ENCODE data around the gene MSL1.

Gene MSL1

DNA sequence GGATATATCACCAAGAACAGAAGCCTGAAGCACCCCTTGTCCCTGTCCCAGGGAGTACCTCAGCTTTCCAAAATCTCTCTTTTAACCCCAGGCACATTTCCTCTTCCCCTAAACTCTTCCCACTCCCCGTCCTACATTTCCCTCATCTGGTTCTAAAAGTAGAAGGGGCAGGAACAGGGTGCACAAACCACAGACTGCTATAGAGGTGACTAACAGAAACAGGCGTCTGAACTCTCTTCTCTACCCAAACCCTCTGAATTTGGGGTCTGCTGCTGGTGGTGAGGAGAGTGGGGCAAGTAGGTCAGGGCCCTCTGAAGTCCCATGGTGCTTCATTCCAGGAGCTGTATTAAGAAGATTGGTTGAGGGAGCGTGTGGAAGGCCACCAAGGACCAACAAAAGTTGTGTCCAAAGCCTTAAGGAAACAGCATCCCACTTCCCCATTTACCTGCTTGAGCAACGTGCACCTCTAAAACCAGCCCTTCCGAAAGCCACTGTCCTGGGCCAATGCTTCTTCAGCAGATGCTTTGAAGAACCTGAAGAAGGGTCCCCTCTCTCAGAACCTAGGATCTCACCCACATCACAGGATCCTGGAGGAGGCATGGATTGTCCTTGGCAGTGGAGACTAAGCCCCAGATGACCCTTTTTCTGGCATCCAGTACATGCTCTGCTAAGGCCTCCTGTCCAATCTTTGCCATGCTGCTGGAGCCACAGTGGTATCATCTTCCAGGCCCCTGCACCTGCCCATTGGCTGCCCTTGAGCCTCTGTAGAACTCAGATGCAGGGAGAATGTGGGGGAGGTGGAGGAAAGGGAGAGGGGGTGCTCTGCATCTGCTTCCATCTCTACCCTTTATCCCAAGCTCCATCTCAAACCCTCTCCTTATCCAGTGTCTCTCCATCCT, 15.7 kb upstream of the MSL1 start:
- peak in 1 of 2 experiments; percentile 10 for DNase-seq

GRCh38 chr17:40106760-40107521, 14.8 kb upstream of the MSL1 start:
- DNase-seq, result peak; percentile 34 to 63

DNA sequence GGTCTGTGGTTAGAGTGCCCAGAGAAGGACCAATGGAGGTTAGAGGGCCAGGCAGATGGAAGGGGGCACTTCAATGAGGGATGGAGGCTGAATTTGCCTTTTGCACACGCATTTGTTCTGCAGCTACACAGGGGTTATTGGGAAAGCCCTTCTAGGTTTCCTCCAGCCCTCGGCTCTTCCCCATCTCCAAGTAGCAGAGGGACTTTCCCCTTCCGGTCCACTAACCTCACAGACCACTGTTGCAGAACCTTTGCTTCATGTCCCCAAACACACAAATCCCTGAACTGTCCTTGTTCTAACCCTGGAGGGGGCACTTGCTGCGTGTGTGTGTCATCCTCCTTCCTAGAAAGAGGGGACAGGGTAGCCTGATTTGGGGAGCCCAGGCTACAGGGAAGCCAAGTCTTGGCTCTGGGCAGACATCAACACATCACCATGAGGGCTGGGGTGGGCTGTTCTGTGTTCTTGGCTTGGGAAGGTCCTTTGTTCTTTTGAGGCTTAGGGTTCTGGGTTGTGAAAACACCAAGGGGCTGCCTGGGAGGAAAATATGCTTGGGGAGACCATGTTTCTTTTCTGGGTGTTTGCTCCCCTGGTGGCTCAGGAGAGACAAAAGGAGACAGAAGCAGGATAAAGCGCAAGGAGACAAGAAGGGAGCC, 14.1 kb upstream of the MSL1 start:
- DNase-seq, result peak; percentile 91

- peak in 1 of 2 experiments; percentile 38 for DNase-seq
Observed at GRCh38 chr17:40108970-40109824, 12.6 kb upstream of the MSL1 start.

GRCh38 chr17:40110026-40110845, 11.5 kb upstream of the MSL1 start:
- DNase-seq, result no peak

- DNase-seq, result peak; percentile 87 to 89
Observed at GRCh38 chr17:40111221-40112128, 10.3 kb upstream of the MSL1 start.

DNA sequence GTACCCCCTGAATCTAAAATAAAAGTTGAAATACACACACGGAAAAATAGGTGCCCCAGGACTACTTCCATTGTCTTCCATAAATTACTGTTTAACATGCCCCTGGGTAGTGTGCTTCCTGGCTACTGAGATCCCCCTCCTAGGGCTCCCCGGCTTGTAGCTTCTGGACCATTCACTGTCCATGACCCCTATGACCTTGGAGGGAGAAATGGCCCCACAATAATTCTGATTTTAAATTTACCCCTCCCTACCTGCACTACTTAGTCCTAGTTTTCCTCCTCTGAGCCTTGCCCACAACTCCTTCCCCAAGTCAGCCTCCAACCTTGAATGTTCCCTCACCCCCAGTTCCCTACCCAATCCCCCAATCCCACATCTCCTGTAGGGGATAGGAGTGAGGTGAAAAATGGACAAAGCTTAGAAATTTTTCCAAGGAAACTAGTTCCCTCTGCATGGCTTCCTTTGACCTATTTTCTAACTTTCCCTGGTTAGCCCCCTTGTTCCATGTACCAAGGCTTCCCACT, 9.5 kb upstream of the MSL1 start:
- DNase-seq, result no peak

- no peak for DNase-seq
Observed at GRCh38 chr17:40112718-40113109, 9.1 kb upstream of the MSL1 start.

GRCh38 chr17:40113110-40113906, 8.5 kb upstream of the MSL1 start:
- peak; percentile 97 to 98 for DNase-seq

GRCh38 chr17:40113907-40114245, 7.9 kb upstream of the MSL1 start:
- no peak for DNase-seq

- no peak for DNase-seq
Observed at GRCh38 chr17:40115101-40115436, 6.7 kb upstream of the MSL1 start.

GRCh38 chr17:40122136-40122998, 596 bp downstream of the MSL1 start:
- no peak for DNase-seq

- peak; percentile 51 to 56 for DNase-seq
Observed at GRCh38 chr17:40122999-40123810, 1.4 kb downstream of the MSL1 start.

- DNase-seq, result no peak
Observed at GRCh38 chr17:40123811-40124114, 2.0 kb downstream of the MSL1 start.

DNA sequence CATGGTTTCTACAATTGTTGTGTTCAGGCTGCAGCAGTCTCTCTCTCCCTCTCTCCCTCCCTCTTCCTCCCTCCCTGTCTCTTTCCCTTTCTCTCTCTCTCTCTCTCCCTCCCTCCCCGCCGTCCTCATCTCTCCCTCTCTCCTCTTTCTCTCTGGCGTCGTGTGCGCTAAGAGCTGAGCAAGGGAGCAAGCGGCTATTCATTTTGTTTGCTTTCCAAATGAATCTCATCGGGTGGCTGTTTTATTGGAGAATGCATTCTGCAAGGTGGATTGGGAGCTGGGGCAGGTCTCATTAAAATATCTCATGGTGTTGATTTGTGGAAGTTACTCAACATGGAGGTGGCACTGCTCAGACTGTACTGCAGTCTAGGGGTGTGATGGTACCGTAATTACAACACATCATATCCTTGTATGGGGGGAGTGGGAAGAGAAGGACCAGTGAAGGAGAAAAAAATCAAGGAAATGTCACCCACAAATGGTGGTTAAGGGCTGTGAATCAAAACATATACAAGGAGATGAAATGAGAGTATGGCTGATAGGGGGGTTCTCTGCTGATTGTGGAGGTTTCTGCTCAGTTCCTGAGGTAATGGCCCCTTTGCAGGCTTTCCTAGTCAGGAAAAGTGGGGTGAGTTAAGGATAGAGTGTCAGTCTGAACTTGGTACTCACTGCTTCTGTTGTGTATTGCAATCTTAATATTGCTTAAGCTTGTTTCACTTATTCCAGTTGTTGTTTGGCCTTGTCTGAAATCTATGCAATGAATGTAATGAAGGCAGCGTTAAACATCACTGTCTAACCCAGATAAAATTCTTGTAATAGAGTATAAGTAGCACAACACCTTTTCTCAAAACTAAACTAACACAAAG, 2.7 kb downstream of the MSL1 start:
- no peak for DNase-seq

GRCh38 chr17:40129498-40129897, 7.7 kb downstream of the MSL1 start:
- DNase-seq, result no peak
